A673 (cell line): ENCODE measurements around the gene CREB1. TPM values are rescaled to one million over a fixed set of nuclear protein-coding genes. Genes with fewer than 3 reads are reported as not detected.

Experiments
- BruUV-seq: library from RNA; stranded (reverse); fragments of 400-500 nt; replicated peaks from 2 replicates; lab custom pipeline; 2021; lab: Mats Ljungman, UMichigan
- CTCF ChIA-PET: fragments of 300-600 bp; sonication (Branson Sonifier 250); formaldehyde crosslinking; loops from one replicate; lab custom pipeline; 2022; ENCODE audit warnings: antibody characterized with exemption; lab: Charles Lee
- POLR2A ChIA-PET: fragments of 300-600 bp; sonication (Branson Sonifier 250); formaldehyde crosslinking; loops from one replicate; lab custom pipeline; 2022; ENCODE audit warnings: antibody characterized with exemption; ENCODE audit not compliant: low non-redundant PET; lab: Charles Lee
- DNase-seq: peaks from one replicate; pipeline ENCODE4 v3.0.0-alpha.2; 2015; ENCODE audit warnings: low spot score
- H3K27ac ChIP-seq: fragments of 200-600 bp; sonication (generic); 2 replicates; pipeline ENCODE4 v1.5.1; 2016; ENCODE audit warnings: mixed run types, low read depth, mild to moderate bottlenecking, mixed read lengths, antibody characterized with exemption, low read length; ENCODE audit not compliant: poor library complexity, severe bottlenecking
- H3K27me3 ChIP-seq: fragments of 200-600 bp; sonication (generic); replicated peaks from 2 replicates; pipeline ENCODE4 v1.6.1; 2017; ENCODE audit warnings: mixed run types, low read depth, mild to moderate bottlenecking, mixed read lengths, antibody characterized with exemption, low read length; ENCODE audit not compliant: insufficient read depth, poor library complexity
- H3K36me3 ChIP-seq: fragments of 200-600 bp; sonication (generic); 2 replicates; pipeline ENCODE4 v1.6.1; 2016; ENCODE audit warnings: mixed run types, mild to moderate bottlenecking, mixed read lengths, antibody characterized with exemption, low read length; ENCODE audit not compliant: insufficient read depth, poor library complexity, severe bottlenecking
- H3K4me1 ChIP-seq: fragments of 200-600 bp; sonication (generic); 2 replicates; pipeline ENCODE4 v1.6.1; 2017; ENCODE audit warnings: mixed run types, mild to moderate bottlenecking, mixed read lengths, antibody characterized with exemption, low read length; ENCODE audit not compliant: insufficient read depth, poor library complexity, severe bottlenecking
- H3K4me3 ChIP-seq: fragments of 200-600 bp; sonication (generic); 2 replicates; pipeline ENCODE4 v1.5.1; 2016; ENCODE audit warnings: low read depth, mixed run types, mild to moderate bottlenecking, mixed read lengths, low read length; ENCODE audit not compliant: poor library complexity, severe bottlenecking
- H3K9me3 ChIP-seq: fragments of 200-600 bp; sonication (generic); 2 replicates; pipeline ENCODE4 v1.6.1; 2016; ENCODE audit warnings: mixed run types, low read depth, mild to moderate bottlenecking, mixed read lengths, antibody characterized with exemption, low read length; ENCODE audit not compliant: poor library complexity, severe bottlenecking
- CTCF ChIP-seq: fragments of 300-800, 200-600 bp; sonication (generic); conservative IDR thresholded peaks from 2 replicates; pipeline ENCODE4 v1.5.1; 2017; ENCODE audit warnings: low read depth, mild to moderate bottlenecking, antibody characterized with exemption, low read length, moderate library complexity, mixed read lengths
- EZH2 ChIP-seq: fragments of 200-600 bp; sonication (generic); IDR thresholded peaks from 2 replicates; pipeline ENCODE4 v1.6.1; 2017; ENCODE audit warnings: borderline replicate concordance, low read depth, mild to moderate bottlenecking, mixed read lengths, antibody characterized with exemption, low read length; ENCODE audit not compliant: poor library complexity, severe bottlenecking
- intact Hi-C: fragments of 100-400 bp; cut with micrococcal nuclease; formaldehyde crosslinking; loops from one replicate; pipeline ENCODE4 v1.10.0; 2022; ENCODE audit not compliant: unreplicated experiment
- total RNA-seq: library from RNA; stranded (reverse); gene quantifications from 2 replicates; pipeline ENCODE4 v1.2.3, GENCODE V29; 2021

The CREB1 gene
- total RNA-seq, 1 experiment from 2014 or later: 78.5 TPM

GRCh38 chr2:207624185-207625013 is 94.6 kb downstream of the CREB1 start:
- Histone ChIP-seq H3K4me3 (peak overlapping the region; percentile 78), H3K27ac (peak overlapping the region; percentile 94), H3K36me3 (peaks cover 4% of the 10 kb centered on the region), H3K27me3 (no peaks in the 10 kb centered on the region), H3K9me3 (no peaks in the 10 kb centered on the region), H3K4me1 (peaks cover 8% of the 10 kb centered on the region)
- BruUV-seq: TSS peak; percentile 58
- POLR2A ChIA-PET: interaction anchor here (0.6 to 1.2 kb wide), 2 partner anchors 87 to 93 kb away, joined by 3 to 4 read pairs; partner anchors contain the start of gene CCNYL1
- TF ChIP-seq CTCF (no peak), EZH2 (no peak)
- DNase-seq: peak; percentile 81
- intact Hi-C loops: loop anchor here (5.0 to 10.0 kb wide), 8 partner anchors 88 to 820 kb away; partner anchors contain the start of genes CCNYL1, FZD5, PIKFYVE and PLEKHM3
- CTCF ChIA-PET: interaction anchor here (0.6 kb wide), 1 partner anchor 841 kb away, joined by 4 read pairs; no protein-coding TSS in a partner anchor

- Histone ChIP-seq H3K27me3 (no peaks in the 10 kb centered on the region), H3K9me3 (no peaks in the 10 kb centered on the region), H3K27ac (peak within 1 kb of the TSS; percentile 94), H3K4me1 (peaks cover 8% of the 10 kb centered on the region), H3K36me3 (peaks cover 3% of the 10 kb centered on the region), H3K4me3 (peak within 1 kb of the TSS; percentile 78)
- peak; percentile 94 for DNase-seq
- TF ChIP-seq EZH2: no peak
- TF ChIP-seq CTCF: peak; percentile 49; the same call in 1 of the 2 replicates
- TSS peak; percentile 78 for BruUV-seq
- ChIA-PET CTCF (interaction anchor here (0.6 kb wide), 1 partner anchor 842 kb away, joined by 4 read pairs; no protein-coding TSS in a partner anchor), POLR2A (interaction anchor here (0.6 to 1.2 kb wide), 2 partner anchors 86 to 94 kb away, joined by 3 to 4 read pairs; partner anchors contain the start of gene CCNYL1)
- intact Hi-C loops: loop anchor here (5.0 to 10.0 kb wide), 8 partner anchors 87 to 820 kb away; partner anchors contain the start of genes CCNYL1, FZD5, PIKFYVE and PLEKHM3
Observed at GRCh38 chr2:207625014-207625907, 95.5 kb downstream of the CREB1 start, which contains the start of gene METTL21A. TSS of gene METTL21A (minus strand) at chr2:207625394. CDS start at chr2:207624375, 1,019 bp downstream.

- POLR2A ChIA-PET: no interaction called here
- H3K9me3 ChIP-seq: no peaks in the 10 kb centered on the region
- H3K4me3 ChIP-seq: no peak overlapping the region
- no peak for DNase-seq
- H3K4me1 ChIP-seq: no peaks in the 10 kb centered on the region
- no peak overlapping the region for H3K27ac ChIP-seq
- no peaks in the 10 kb centered on the region for H3K36me3 ChIP-seq
- BruUV-seq: no TSS peak
- TF ChIP-seq CTCF: no peak
- TF ChIP-seq EZH2: no peak
- CTCF ChIA-PET: no interaction called here
- intact Hi-C loops: loop anchor here (5.0 to 10.0 kb wide), 8 partner anchors 83 to 825 kb away; partner anchors contain the start of genes CCNYL1, FZD5, PIKFYVE and PLEKHM3
- H3K27me3 ChIP-seq: no peaks in the 10 kb centered on the region
Observed at GRCh38 chr2:207629553-207629952, 99.8 kb downstream of the CREB1 start.
